Measurements from ENCODE around the gene NCSTN.

The NCSTN gene

DNA sequence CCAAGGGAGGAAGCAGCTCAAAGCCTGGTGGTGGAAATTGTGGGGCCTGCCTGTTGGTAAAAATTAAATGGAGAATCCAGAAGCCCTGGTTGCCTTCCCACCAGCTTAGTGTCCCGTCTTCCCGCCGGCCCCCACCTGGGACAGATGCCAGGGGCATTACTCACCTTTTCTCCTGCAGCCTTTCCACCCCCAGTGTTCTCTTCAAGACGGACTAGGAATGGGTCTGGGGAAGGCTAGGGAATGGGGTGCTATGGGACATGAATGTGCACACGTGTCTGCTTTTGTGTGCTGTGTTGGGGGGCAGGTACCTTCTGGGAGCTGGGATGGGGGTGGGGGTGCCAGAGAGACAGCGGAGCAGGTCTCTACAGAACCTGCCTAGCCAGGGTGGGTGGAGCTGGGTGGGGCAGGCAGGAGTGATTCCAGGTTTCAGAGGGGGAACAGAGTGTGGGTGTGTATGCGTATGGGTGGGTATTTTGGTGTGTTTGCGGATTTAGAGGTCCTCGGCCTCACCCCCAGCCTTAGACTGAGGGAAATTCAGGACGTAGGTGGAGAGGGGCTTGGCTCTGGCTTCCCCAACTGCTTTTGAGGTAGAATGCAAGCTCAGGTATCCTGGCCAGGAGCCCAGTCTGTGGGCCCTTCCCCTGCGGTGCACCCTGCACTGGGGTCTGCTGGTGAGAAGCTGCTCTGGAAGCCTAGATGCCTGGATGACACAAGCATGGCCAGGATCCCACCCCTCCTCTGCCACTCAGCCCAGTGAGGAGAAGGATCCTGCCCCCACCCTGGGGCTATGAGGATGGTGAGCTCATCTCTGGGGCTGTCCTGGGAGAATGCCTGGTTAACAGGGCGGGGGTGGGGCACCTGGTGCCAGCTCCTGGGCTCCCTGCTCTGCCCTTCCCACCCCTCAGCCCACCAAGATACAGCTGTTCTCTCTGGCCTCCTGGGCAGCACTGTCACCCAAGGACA lies 64.9 kb downstream of the NCSTN start:
- H3K4me3 ChIP-seq (replicated peaks in 1 of 2; ENCODE audit: low read depth in 2 of 2, low read length in 2 of 2): no peak overlapping the region
- TF ChIP-seq, protein P1, sequence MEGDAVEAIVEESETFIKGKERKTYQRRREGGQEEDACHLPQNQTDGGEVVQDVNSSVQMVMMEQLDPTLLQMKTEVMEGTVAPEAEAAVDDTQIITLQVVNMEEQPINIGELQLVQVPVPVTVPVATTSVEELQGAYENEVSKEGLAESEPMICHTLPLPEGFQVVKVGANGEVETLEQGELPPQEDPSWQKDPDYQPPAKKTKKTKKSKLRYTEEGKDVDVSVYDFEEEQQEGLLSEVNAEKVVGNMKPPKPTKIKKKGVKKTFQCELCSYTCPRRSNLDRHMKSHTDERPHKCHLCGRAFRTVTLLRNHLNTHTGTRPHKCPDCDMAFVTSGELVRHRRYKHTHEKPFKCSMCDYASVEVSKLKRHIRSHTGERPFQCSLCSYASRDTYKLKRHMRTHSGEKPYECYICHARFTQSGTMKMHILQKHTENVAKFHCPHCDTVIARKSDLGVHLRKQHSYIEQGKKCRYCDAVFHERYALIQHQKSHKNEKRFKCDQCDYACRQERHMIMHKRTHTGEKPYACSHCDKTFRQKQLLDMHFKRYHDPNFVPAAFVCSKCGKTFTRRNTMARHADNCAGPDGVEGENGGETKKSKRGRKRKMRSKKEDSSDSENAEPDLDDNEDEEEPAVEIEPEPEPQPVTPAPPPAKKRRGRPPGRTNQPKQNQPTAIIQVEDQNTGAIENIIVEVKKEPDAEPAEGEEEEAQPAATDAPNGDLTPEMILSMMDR (IDR thresholded peaks at IDR 0.05; ENCODE audit: low read depth, low read length): no peak
- DNase-seq (ENCODE audit: low read depth in 2 of 2): peak in 1 of 2 donors; percentile 11

All from cardiac fibroblast (primary cell).